ENCODE results near the gene CUL1.

The CUL1 gene

GRCh38 chr7:148789220-148789619 is 90.5 kb downstream of the CUL1 start:
- H3K27me3 ChIP-seq (ENCODE audit: control insufficient read depth, insufficient read depth, low read length): no peaks in the 10 kb centered on the region
- H3K27ac ChIP-seq (ENCODE audit: low read depth, low read length): no peak overlapping the region
- no peaks in the 10 kb centered on the region for H3K4me1 ChIP-seq (ENCODE audit: control insufficient read depth, insufficient read depth, low read length)
- no peak overlapping the region for H3K9ac ChIP-seq (ENCODE audit: low read length)
- peaks cover 48% of the 10 kb centered on the region for H3K36me3 ChIP-seq (ENCODE audit: control insufficient read depth, insufficient read depth, low read length)
- H3K4me3 ChIP-seq (ENCODE audit: low read length): no peak overlapping the region

- Histone ChIP-seq H3K36me3 (ENCODE audit: control insufficient read depth, insufficient read depth, low read length) (peaks cover 50% of the 10 kb centered on the region), H3K27me3 (ENCODE audit: control insufficient read depth, insufficient read depth, low read length) (no peaks in the 10 kb centered on the region), H3K4me1 (ENCODE audit: control insufficient read depth, insufficient read depth, low read length) (no peaks in the 10 kb centered on the region), H3K27ac (ENCODE audit: low read depth, low read length) (no peak overlapping the region), H3K4me3 (ENCODE audit: low read length) (no peak overlapping the region), H3K9ac (ENCODE audit: low read length) (no peak overlapping the region)
These were observed 91.5 kb downstream of the CUL1 start for GRCh38 chr7:148790131-148790726.

- Histone ChIP-seq H3K4me1 (ENCODE audit: control insufficient read depth, insufficient read depth, low read length) (no peaks in the 10 kb centered on the region), H3K27me3 (ENCODE audit: control insufficient read depth, insufficient read depth, low read length) (no peaks in the 10 kb centered on the region), H3K4me3 (ENCODE audit: low read length) (no peak overlapping the region), H3K27ac (ENCODE audit: low read depth, low read length) (no peak overlapping the region), H3K36me3 (ENCODE audit: control insufficient read depth, insufficient read depth, low read length) (peaks cover 50% of the 10 kb centered on the region), H3K9ac (ENCODE audit: low read length) (no peak overlapping the region)
These were observed 92.1 kb downstream of the CUL1 start for GRCh38 chr7:148790850-148791249.

DNA sequence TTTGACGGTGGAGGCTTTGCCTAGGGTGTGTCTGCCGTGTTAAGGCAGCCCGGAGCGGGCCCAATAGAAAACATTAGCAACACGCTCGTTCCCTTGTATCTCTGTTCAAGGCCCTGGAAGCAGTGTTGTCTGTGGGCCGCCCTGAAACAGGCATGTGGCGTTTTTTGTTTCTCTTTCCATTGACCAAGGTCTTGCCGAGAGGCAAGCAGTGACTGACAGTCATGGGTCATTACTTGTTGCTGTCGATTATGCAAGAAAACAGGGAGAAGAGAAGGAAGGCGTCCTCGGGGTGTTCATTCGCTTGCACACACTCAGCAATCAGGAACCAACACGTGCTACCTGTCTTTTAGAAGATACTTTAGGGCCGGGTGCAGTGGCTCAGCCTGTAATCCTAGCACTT is 92.8 kb downstream of the CUL1 start:
- H3K9ac ChIP-seq (ENCODE audit: low read length): no peak overlapping the region
- H3K36me3 ChIP-seq (ENCODE audit: control insufficient read depth, insufficient read depth, low read length): peaks cover 50% of the 10 kb centered on the region
- no peaks in the 10 kb centered on the region for H3K4me1 ChIP-seq (ENCODE audit: control insufficient read depth, insufficient read depth, low read length)
- H3K27me3 ChIP-seq (ENCODE audit: control insufficient read depth, insufficient read depth, low read length): no peaks in the 10 kb centered on the region
- no peak overlapping the region for H3K4me3 ChIP-seq (ENCODE audit: low read length)
- no peak overlapping the region for H3K27ac ChIP-seq (ENCODE audit: low read depth, low read length)

GRCh38 chr7:148793590-148793989 is 94.9 kb downstream of the CUL1 start:
- Histone ChIP-seq H3K36me3 (ENCODE audit: control insufficient read depth, insufficient read depth, low read length) (peaks cover 44% of the 10 kb centered on the region), H3K9ac (ENCODE audit: low read length) (no peak overlapping the region), H3K4me3 (ENCODE audit: low read length) (no peak overlapping the region), H3K4me1 (ENCODE audit: control insufficient read depth, insufficient read depth, low read length) (no peaks in the 10 kb centered on the region), H3K27me3 (ENCODE audit: control insufficient read depth, insufficient read depth, low read length) (no peaks in the 10 kb centered on the region), H3K27ac (ENCODE audit: low read depth, low read length) (no peak overlapping the region)

DNA sequence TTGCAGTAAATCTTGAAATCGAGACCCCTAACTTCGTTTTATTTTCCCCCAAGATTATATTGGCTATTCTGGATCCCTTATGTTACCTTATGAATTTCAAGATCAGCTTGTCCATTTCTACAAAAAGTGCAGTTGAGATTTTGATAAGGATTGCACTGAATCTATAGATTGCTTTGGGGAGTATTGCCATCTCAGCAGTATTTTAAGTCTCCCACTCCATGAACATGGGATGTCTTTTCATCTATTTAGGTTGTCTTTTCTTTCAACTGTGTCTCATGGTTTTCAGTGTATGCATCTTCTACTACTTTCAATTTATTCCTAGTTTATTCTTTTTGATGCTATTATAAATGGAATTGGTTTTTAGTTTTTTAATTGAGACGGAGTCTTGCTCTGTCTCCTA is 95.8 kb downstream of the CUL1 start:
- H3K27ac ChIP-seq (ENCODE audit: low read depth, low read length): no peak overlapping the region
- H3K4me3 ChIP-seq (ENCODE audit: low read length): no peak overlapping the region
- H3K36me3 ChIP-seq (ENCODE audit: control insufficient read depth, insufficient read depth, low read length): peaks cover 47% of the 10 kb centered on the region
- no peaks in the 10 kb centered on the region for H3K27me3 ChIP-seq (ENCODE audit: control insufficient read depth, insufficient read depth, low read length)
- no peak overlapping the region for H3K9ac ChIP-seq (ENCODE audit: low read length)
- H3K4me1 ChIP-seq (ENCODE audit: control insufficient read depth, insufficient read depth, low read length): no peaks in the 10 kb centered on the region

- Histone ChIP-seq H3K9ac (ENCODE audit: low read length) (no peak overlapping the region), H3K4me1 (ENCODE audit: control insufficient read depth, insufficient read depth, low read length) (no peaks in the 10 kb centered on the region), H3K36me3 (ENCODE audit: control insufficient read depth, insufficient read depth, low read length) (peaks cover 45% of the 10 kb centered on the region), H3K27ac (ENCODE audit: low read depth, low read length) (no peak overlapping the region), H3K27me3 (ENCODE audit: control insufficient read depth, insufficient read depth, low read length) (no peaks in the 10 kb centered on the region), H3K4me3 (ENCODE audit: low read length) (no peak overlapping the region)
These were observed 98.1 kb downstream of the CUL1 start for GRCh38 chr7:148796841-148797240.

DNA sequence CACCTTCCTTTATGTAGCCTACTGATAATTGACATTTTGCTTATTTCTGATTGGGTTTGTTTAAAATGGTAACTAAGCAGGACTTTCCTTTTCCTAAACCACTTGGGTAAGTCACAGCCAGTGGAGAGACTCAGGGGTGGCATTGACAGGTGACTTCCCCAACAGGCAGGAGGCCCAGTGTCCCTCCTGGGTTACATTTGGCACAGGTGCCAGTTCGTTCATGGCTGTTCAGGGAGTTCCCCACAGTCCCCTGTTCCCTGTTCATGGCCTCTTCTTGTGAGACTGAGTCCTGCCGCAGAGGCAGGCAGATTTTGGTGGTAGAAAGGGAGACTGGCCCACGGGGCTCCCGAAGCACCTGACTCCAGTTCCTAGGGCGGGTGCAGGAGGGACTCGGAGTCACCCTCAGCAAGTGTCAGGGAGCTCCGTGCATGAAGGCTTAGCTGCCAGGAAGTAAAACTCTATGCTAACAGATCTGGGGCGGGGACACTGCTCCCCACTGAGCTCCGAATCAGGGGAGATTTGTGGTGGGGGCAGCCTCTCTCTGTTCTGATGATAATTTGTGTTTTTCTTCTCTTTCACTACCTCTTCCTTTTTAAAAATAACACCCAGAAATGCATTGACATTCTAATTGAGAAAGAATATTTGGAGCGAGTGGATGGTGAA is 101.3 kb downstream of the CUL1 start:
- H3K27ac ChIP-seq (ENCODE audit: low read depth, low read length): no peak overlapping the region
- no peak overlapping the region for H3K9ac ChIP-seq (ENCODE audit: low read length)
- H3K4me3 ChIP-seq (ENCODE audit: low read length): no peak overlapping the region
- H3K36me3 ChIP-seq (ENCODE audit: control insufficient read depth, insufficient read depth, low read length): peaks cover 38% of the 10 kb centered on the region
- H3K4me1 ChIP-seq (ENCODE audit: control insufficient read depth, insufficient read depth, low read length): no peaks in the 10 kb centered on the region
- no peaks in the 10 kb centered on the region for H3K27me3 ChIP-seq (ENCODE audit: control insufficient read depth, insufficient read depth, low read length)

GRCh38 chr7:148800677-148801076 is 102.0 kb downstream of the CUL1 start:
- Histone ChIP-seq H3K27ac (ENCODE audit: low read depth, low read length) (no peak overlapping the region), H3K4me3 (ENCODE audit: low read length) (no peak overlapping the region), H3K27me3 (ENCODE audit: control insufficient read depth, insufficient read depth, low read length) (no peaks in the 10 kb centered on the region), H3K4me1 (ENCODE audit: control insufficient read depth, insufficient read depth, low read length) (no peaks in the 10 kb centered on the region), H3K9ac (ENCODE audit: low read length) (no peak overlapping the region), H3K36me3 (ENCODE audit: control insufficient read depth, insufficient read depth, low read length) (peaks cover 38% of the 10 kb centered on the region)

- Histone ChIP-seq H3K27ac (ENCODE audit: low read depth, low read length) (no peak overlapping the region), H3K36me3 (ENCODE audit: control insufficient read depth, insufficient read depth, low read length) (peaks cover 38% of the 10 kb centered on the region), H3K27me3 (ENCODE audit: control insufficient read depth, insufficient read depth, low read length) (no peaks in the 10 kb centered on the region), H3K4me3 (ENCODE audit: low read length) (no peak overlapping the region), H3K9ac (ENCODE audit: low read length) (no peak overlapping the region), H3K4me1 (ENCODE audit: control insufficient read depth, insufficient read depth, low read length) (no peaks in the 10 kb centered on the region)
These were observed 103.4 kb downstream of the CUL1 start for GRCh38 chr7:148802101-148802493.

- no peak overlapping the region for H3K27ac ChIP-seq (ENCODE audit: low read depth, low read length)
- no peaks in the 10 kb centered on the region for H3K27me3 ChIP-seq (ENCODE audit: control insufficient read depth, insufficient read depth, low read length)
- no peak overlapping the region for H3K9ac ChIP-seq (ENCODE audit: low read length)
- no peak overlapping the region for H3K4me3 ChIP-seq (ENCODE audit: low read length)
- H3K36me3 ChIP-seq (ENCODE audit: control insufficient read depth, insufficient read depth, low read length): peaks cover 33% of the 10 kb centered on the region
- H3K4me1 ChIP-seq (ENCODE audit: control insufficient read depth, insufficient read depth, low read length): no peaks in the 10 kb centered on the region
These were observed 104.4 kb downstream of the CUL1 start for GRCh38 chr7:148803094-148803493.

- no peak overlapping the region for H3K4me3 ChIP-seq (ENCODE audit: low read length)
- H3K4me1 ChIP-seq (ENCODE audit: control insufficient read depth, insufficient read depth, low read length): no peaks in the 10 kb centered on the region
- H3K27me3 ChIP-seq (ENCODE audit: control insufficient read depth, insufficient read depth, low read length): no peaks in the 10 kb centered on the region
- H3K27ac ChIP-seq (ENCODE audit: low read depth, low read length): no peak overlapping the region
- no peak overlapping the region for H3K9ac ChIP-seq (ENCODE audit: low read length)
- H3K36me3 ChIP-seq (ENCODE audit: control insufficient read depth, insufficient read depth, low read length): peaks cover 20% of the 10 kb centered on the region
These were observed 105.9 kb downstream of the CUL1 start for GRCh38 chr7:148804343-148805235.
